Umbilical cord (tissue), 2 donors: Measurements from ENCODE around the gene GALT. TPM values are rescaled to one million over a fixed set of nuclear protein-coding genes. Genes with fewer than 3 reads are reported as not detected.

Experiments
- DNase-seq: peaks from one replicate; pipeline ENCODE4 v3.0.0-alpha.2; 2015; ENCODE audit warnings: low spot score
- total RNA-seq: library from RNA; depleted of rRNA; stranded (reverse); fragments of >200 nt; gene quantifications from one replicate; pipeline ENCODE4 v1.2.3, GENCODE V29; 2014; ENCODE audit warnings: low replicate concordance; ENCODE audit not compliant: insufficient read depth

Gene GALT
- total RNA-seq, 1 donor from 2014 or later = 33.9 TPM

GRCh38 chr9:34651876-34652601 lies 5.6 kb downstream of the GALT start, which contains the start of gene IL11RA:
Gene IL11RA (plus strand): TSS chr9:34652185. CDS start chr9:34655218, 3,033 bp downstream.
- DNase-seq = peak; percentile 93

DNA sequence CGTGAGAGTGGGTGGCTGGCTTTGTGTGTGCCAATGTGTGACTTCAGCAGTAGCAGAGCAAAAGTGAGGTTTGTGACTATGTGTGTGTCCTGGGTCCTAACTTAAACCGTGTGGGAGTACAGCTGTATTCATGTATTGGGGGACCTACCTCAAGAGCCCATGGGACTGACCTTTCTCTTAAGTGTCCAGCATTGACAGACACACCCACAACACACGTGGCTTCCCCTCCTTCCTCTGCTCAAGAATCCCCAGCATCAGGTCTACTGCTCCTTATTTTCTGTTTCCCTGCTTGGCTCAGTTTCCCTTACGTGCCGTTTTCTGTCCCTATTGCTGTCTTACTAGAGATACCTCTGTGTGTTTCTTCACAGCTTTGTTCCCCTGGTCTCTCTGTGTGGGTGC lies 6.1 kb downstream of the GALT start:
- DNase-seq = peak; percentile 38

DNA sequence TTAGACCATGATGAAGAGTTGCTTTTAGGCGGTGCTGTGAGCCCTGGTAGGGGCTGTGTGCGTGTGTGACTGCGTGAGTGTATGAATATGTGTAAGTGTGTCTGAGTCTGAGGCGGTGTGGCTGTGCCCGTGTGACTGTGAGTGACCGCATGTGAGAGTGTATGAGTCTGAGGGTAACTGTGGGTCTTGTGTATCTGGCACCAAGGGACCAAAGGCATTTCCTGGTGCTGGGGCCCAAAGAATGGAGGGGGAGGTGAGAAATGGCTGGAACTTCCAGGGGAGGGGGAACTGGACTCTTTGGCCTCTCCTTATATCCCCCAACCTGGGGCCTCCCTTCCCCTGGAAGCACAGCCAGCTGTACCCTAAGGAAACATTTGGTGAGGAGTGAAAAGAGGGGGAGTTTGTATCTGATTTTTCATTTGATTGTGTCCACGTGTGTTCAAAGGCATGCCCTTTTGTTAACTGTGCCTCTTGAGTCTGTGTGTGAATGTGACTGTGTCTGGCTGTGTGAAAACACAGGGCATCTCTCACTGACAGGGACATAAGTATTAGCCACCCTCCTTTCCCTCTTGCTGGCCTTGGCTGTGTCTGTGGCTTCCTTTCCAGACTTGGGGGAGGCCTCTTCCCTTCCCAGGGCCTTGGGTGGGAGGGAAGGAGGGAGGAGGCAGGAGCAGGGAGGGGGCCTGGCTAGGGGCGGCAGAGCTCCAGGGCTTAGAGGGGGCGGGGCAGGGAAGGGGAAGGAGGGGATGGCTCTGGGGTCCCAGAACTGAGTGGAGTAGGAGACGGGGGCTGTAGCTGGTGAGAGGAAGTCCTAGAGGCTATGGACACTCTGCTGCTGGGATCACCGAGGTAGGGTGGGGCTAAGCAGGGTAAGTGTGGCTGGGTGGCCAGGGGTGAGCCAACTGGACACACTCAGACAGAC lies 6.9 kb downstream of the GALT start:
- DNase-seq = peak; percentile 82

- peak; percentile 66 for DNase-seq
Observed at GRCh38 chr9:34654323-34655051, 8.0 kb downstream of the GALT start.

DNA sequence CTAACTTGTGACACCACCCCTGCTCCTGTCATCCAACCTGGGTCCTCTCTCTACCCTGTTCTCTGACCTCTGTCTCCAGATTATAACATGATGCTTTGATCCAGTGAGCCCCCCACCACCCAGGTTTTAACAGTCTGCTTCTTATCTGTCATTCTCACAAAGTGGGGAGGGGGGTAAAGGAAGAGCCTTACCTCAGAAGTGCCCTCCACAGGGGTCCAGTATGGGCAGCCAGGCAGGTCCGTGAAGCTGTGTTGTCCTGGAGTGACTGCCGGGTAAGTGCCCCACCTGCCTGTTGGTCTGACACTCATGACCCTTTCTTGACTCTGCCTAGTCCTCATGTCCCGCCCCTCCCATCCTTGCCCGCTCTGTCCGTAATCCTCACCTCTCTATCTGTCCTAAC lies 8.9 kb downstream of the GALT start:
- DNase-seq = no peak

GRCh38 chr9:34656992-34657391 lies 10.5 kb downstream of the GALT start:
- no peak for DNase-seq

DNA sequence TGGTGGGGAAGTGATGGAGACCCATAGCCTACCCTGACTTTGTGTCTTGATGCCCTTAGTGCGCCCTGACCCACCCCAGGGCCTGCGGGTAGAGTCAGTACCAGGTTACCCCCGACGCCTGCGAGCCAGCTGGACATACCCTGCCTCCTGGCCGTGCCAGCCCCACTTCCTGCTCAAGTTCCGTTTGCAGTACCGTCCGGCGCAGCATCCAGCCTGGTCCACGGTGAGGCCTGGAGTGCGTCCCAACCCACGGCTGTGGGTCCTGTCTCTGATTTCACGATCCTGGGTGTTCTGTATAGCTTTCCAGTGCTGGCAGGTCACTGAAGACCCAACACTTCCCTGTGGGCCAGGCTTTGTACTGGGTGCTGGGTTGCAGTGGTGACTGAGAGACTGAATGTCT lies 12.0 kb downstream of the GALT start:
- no peak for DNase-seq

GRCh38 chr9:34659592-34660253 lies 13.2 kb downstream of the GALT start:
- DNase-seq = no peak

DNA sequence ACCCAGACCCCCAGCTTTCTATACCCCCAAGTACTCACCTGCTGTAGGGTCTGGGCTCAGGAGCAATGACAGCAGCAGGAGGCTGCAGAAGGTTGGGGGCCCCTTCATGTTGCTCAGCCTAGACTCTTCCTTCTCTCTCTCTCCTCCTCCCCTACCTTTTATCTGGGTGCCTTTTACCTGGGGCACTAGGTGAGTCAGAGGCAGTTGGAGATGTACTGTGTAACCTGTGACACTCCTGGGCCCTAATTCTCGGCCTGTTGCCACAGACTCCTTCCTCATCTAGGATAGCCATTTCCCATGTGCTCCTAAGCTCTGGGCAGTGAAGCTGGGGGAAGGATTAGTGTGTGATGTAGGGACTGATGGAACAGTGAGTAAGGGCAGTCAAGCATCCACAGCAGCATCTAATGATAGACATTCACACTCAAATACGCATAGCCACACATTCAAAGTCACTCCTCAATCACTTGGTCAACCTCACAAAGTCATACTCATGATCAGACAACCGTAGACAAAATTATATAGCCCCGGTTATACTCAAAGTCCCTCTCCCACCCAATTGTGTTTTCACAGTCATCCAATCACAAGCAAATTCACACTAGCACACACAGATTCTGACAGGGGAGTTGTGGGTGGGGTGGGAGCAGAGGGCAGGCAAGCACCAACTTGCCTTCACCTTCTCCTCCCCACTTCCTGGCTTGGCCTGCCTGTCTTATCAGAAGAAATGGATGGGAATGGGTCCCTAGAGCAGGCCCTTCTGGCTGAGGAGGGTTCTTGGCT lies 16.2 kb downstream of the GALT start, which contains the start of gene CCL27:
TSS of gene CCL27 (minus strand) at position 132 of the 777 bp plus-strand sequence. CDS start at position 108, 24 bp downstream.
- DNase-seq = no peak

GRCh38 chr9:34663303-34663605 lies 16.8 kb downstream of the GALT start:
- DNase-seq = peak; percentile 34

- peak; percentile 74 for DNase-seq
Observed at GRCh38 chr9:34664281-34665066, 18.0 kb downstream of the GALT start.

DNA sequence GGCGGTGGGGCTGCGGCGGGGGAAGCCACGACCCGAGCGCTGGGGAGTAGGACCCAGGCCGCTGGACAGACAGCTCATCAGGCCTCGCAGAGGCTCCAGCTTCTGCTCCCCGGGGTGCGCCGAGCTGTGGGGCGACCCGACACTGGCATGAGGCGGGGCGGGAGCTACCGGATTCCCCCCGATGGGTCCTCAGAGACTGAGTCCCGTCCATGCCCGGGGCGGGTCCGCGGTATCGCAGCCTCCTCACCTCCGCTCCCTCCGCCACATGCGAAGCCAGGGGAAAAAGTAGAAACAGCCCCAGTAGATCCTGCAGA lies 18.5 kb downstream of the GALT start:
- no peak for DNase-seq

- peak; percentile 97 for DNase-seq
Observed at GRCh38 chr9:34665381-34666250, 19.1 kb downstream of the GALT start.

DNA sequence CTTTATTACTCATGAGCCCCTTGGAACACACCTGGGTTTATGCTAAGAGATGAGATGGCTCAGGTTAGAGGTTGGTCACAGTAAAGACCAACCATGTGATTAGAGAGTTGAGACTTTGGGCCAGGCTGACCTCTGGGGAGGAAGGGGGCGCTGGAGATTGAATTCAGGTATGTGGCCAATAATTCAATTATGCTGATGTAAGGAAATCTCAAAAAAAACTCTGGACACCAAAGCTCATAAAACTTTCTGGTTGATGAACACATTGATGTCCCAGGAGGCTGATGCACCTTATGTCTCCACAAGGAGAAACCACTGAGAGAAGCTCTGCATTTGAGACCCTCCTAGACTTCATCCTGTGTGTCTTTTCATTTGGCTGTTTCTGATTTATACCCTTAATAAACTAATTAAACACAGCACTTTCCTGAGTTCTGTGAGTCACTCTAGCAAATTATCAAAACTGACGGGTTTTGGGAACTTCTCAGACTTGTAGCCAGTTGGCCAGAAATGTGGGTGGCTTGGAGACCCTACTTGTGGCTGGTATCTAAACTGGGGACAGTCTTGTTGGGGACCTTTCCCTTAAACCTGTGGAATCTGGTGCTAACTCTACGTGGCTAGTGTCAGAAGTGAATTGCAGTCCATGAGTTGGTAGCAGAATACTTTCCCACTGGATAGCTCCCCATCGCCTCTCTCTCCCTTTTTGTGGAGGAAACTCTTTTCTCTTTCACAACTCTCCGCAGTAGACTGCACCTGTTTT lies 23.5 kb downstream of the GALT start:
- DNase-seq = no peak

GRCh38 chr9:34671307-34671706 lies 24.8 kb downstream of the GALT start:
- DNase-seq = no peak

GRCh38 chr9:34674440-34674839 lies 28.0 kb downstream of the GALT start:
- no peak for DNase-seq

GRCh38 chr9:34675048-34675714 lies 28.7 kb downstream of the GALT start:
- DNase-seq = peak; percentile 35

DNA sequence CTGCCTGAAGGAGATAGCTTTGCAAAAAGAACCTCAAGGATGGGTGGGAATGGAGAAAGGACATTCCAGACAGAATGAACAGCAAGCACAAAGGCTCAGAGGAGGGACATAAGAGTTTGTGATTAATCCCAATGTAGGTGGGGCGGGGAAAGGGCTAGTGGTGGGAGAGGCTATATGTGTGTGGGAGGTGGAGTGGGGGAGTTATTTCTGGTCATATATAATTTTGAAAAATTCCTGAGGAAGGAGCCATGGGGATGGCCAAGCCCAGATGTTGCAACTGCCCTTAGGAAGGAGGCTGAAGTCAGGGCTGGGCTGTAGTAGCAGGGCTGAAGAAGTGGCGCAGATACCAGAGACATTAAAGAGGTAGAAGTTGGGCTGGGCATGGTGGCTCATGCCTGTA lies 29.4 kb downstream of the GALT start:
- DNase-seq = no peak
